Activated T-helper 1 cell treated with anti-CD3 and anti-CD28 coated beads, Interleukin-12 subunit alpha, Interleukin-12 subunit beta, Interleukin-2, Interleukin-4 antibody, amounts not matched to agents 30 ng/mL and 10 ng/mL and 1 ng/mL, durations not matched to agents 14 hours and 24 hours and 36 hours (primary cell): ENCODE results near the gene SMARCD3. TPM values are rescaled to one million over a fixed set of nuclear protein-coding genes. Genes with fewer than 3 reads are reported as not detected.
A peak's percentile ranks its signal among the peaks of the same experiment; 100 is the strongest.

Experiments
- DNase-seq: peaks from one replicate; pipeline ENCODE4 v3.0.0; 2021; ENCODE audit warnings: low spot score
- H3K27ac Mint-ChIP-seq: one replicate; pipeline ENCODE4 v1.8.0; 2021; ENCODE audit warnings: mild to moderate bottlenecking, mixed read lengths
- H3K27me3 Mint-ChIP-seq: one replicate; pipeline ENCODE4 v1.8.0; 2022; ENCODE audit warnings: mild to moderate bottlenecking, moderate library complexity, mixed read lengths; ENCODE audit not compliant: insufficient read depth
- H3K36me3 Mint-ChIP-seq: one replicate; pipeline ENCODE4 v1.8.0; 2021; ENCODE audit warnings: low read depth, mixed read lengths
- H3K4me1 Mint-ChIP-seq: one replicate; pipeline ENCODE4 v1.8.0; 2021; ENCODE audit warnings: low read depth, mixed read lengths
- H3K4me3 Mint-ChIP-seq: one replicate; pipeline ENCODE4 v1.8.0; 2021; ENCODE audit warnings: mild to moderate bottlenecking, moderate library complexity, mixed read lengths
- H3K9me3 Mint-ChIP-seq: one replicate; pipeline ENCODE4 v1.8.0; 2021; ENCODE audit warnings: mixed read lengths
- intact Hi-C: fragments of 100-400 bp; cut with micrococcal nuclease; formaldehyde crosslinking; loops from one replicate; pipeline ENCODE4 v1.15.1; 2024
- total RNA-seq: library from RNA; stranded (reverse); gene quantifications from 2 replicates; pipeline ENCODE4 v1.2.3, GENCODE V29; 2022

SMARCD3 gene
- total RNA-seq, 1 donor from 2014 or later: 2.4 TPM

DNA sequence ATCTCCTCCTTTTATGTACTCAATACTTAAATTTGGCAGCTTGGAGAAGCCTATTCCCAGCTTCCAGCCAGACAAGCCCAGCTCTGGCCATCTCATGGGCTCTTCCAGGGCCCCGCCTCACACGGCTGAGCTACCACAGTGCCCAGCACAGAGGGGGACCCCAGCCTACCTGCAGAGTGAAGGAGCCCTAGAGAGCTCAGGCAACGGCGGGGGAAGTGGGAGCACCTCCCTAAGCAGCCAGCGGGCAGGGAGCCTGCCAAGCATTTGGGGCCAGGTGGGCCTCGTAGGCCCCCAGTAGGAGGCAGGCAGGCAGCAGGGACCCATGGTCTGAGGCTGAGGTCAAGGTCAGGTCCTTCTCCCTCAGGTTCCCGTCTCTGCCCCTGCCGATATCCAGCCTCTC is 29.1 kb upstream of the SMARCD3 start:
- H3K4me3 Mint-ChIP-seq: peak overlapping the region; percentile 66
- no peak overlapping the region for H3K27ac Mint-ChIP-seq
- no peaks in the 10 kb centered on the region for H3K36me3 Mint-ChIP-seq
- no peaks in the 10 kb centered on the region for H3K9me3 Mint-ChIP-seq
- DNase-seq: no peak
- peaks cover 16% of the 10 kb centered on the region for H3K4me1 Mint-ChIP-seq
- intact Hi-C loops: loop anchor here (1.0 kb wide), 3 partner anchors 9 to 73 kb away; partner anchors contain the start of gene CHPF2
- H3K27me3 Mint-ChIP-seq: peaks cover 30% of the 10 kb centered on the region

DNA sequence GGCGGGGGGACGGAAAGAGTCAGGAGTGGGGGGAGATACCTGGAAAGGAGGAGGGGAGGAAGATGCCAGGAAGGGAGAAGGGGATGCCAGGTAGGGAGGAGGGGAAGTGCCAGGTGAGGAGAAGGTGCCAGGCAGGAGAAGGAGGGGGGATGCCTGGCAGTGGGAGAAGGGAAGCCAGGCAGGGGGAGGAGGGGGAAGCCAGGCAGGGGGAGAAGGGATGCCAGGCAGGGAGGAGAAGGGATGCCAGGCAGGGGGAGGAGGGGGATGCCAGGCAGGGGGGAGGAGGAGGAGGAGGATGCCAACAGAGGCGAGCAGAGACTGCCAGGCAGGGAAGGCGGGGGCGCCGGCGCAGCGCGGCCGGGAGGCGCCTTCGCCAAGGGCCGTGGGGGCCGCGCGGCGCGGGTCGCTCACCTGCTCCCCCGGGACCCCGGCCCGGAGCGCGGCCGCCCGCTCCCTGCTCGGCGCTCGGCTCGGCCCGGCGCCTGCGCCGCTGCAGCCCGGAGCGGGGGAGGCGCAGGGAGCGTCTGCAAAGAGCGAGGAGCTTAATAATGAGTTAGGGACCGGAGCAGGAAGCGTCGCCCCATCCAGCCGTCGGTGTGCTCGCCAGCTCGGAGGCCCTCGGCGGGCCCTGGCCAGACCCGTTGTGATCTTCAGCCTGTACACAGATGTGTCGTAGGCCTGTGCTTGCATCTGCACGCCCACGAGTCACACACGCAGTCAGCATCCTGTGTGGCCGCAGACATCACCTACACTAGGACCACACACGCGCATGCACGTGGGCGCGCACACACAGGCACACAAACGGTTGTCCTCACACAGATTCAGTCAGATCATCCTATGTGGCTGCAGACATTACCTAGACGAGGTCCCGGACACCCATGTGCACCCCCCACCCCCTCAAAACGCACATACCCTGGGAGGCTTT is 28.4 kb upstream of the SMARCD3 start:
- peak overlapping the region; percentile 82 for H3K27ac Mint-ChIP-seq
- H3K36me3 Mint-ChIP-seq: no peaks in the 10 kb centered on the region
- H3K4me1 Mint-ChIP-seq: peaks cover 22% of the 10 kb centered on the region
- H3K27me3 Mint-ChIP-seq: peaks cover 28% of the 10 kb centered on the region
- H3K4me3 Mint-ChIP-seq: peak overlapping the region; percentile 66
- intact Hi-C loops: loop anchor here (1.0 kb wide), 3 partner anchors 9 to 73 kb away; partner anchors contain the start of gene CHPF2
- H3K9me3 Mint-ChIP-seq: no peaks in the 10 kb centered on the region
- DNase-seq: peak; percentile 47

DNA sequence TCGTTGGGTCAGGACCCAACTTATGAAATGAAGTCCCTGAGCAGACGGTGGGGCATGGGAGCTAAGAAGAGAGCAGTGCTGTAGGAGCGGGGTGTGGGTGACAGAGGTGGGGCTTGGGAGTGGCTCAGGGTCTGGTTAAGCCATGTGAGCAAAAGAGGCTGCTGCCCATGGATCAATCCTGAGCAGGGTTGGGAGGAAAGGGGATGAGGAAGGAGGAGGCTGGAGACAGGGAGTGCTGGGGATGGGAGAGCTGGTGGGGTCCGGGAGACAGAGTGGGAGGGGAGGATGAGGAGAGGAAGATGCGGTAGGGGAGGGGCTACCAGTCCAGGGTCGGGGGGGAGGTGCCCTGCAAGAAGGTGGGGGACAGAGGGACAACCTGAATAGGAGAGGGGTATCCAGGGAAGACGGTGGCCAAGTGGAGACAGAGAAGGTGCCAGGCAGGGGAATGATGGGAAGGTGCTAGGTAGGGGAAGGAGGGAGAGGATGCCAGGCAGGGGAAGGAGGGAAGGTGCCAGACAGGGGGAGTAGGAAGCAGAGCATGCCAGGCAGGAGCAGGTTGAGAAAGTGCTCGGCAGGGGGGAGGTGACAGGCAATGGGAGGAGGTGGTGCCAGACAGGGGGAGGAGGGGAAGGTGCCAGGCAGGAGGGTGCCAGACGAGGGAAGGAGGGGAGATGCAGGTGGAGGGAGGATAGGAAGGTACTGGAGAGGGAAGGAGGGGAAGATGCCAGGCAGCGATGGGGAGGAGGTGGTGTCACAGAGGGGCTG is 27.5 kb upstream of the SMARCD3 start:
- no peak overlapping the region for H3K4me3 Mint-ChIP-seq
- peaks cover 22% of the 10 kb centered on the region for H3K4me1 Mint-ChIP-seq
- H3K9me3 Mint-ChIP-seq: no peaks in the 10 kb centered on the region
- peaks cover 22% of the 10 kb centered on the region for H3K27me3 Mint-ChIP-seq
- no peak for DNase-seq
- H3K36me3 Mint-ChIP-seq: no peaks in the 10 kb centered on the region
- intact Hi-C loops: no loop called here
- H3K27ac Mint-ChIP-seq: peak overlapping the region; percentile 67

DNA sequence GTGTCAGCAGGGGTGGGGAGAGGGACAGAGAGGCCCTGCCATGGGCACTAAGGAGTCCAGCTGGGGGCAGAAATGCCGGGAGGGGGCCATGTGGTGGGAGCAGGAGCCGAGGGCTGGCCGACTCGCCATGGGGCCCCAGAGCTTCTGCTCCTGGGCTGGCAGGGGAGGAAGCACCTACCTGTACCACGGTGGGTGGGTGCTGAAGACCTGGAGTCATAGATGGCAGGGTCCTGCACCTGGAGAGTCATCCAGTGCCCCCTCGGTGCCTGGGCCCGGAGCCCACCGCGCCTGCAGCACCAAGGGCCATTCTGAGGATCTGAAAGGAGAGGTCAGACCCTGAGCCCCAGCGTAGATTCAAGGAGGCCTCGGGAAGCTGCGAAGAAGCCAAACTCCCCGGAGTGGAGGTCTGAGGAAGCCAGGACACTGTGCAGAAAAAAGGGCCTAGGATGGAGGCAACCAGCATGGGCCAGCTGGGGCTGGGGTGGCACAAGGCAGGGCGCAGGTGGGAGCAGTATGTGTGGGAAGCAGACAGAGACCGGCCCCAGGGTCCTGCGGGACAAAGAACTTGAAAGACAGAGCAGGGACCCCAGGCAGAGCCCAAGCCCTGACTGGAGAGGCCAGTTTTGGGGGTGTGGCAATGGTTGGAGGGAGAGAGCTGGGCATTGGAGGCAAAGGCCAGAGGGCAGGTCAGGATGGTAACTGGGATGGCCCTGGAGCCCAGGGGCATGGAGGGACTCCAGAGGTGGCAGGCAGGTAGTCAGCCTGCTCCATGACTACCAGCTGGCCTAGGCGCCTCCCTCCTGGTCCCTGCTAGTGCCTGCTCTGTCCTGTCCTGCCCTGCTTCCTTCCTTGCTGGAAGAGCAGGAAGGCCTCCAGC is 26.7 kb upstream of the SMARCD3 start:
- peak overlapping the region; percentile 63 for H3K4me3 Mint-ChIP-seq
- H3K27ac Mint-ChIP-seq: no peak overlapping the region
- H3K36me3 Mint-ChIP-seq: no peaks in the 10 kb centered on the region
- H3K9me3 Mint-ChIP-seq: no peaks in the 10 kb centered on the region
- H3K4me1 Mint-ChIP-seq: peaks cover 22% of the 10 kb centered on the region
- intact Hi-C loops: no loop called here
- H3K27me3 Mint-ChIP-seq: peaks cover 22% of the 10 kb centered on the region
- DNase-seq: no peak

DNA sequence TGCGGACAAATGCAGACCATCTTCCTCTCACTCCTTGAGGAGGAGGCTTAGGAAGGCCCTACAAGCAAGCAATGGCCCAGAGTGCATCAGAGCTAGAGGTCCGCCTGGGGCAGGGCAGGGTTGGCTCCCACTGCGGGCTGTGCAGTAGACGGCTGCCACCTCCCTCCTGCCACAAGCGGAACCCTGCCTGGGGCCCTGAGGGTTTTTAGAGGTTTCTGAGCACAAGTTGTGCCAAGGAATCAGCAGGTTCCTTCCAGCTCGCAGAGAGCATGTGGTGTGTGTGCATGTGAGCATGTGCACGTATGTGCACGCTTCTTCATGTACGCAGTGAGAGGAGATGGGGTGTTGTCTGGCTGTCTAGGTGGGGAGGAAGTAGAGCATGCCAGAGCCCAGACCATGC is 25.9 kb upstream of the SMARCD3 start:
- H3K27ac Mint-ChIP-seq: no peak overlapping the region
- intact Hi-C loops: no loop called here
- H3K4me3 Mint-ChIP-seq: peak overlapping the region; percentile 16
- DNase-seq: no peak
- no peaks in the 10 kb centered on the region for H3K9me3 Mint-ChIP-seq
- peaks cover 22% of the 10 kb centered on the region for H3K4me1 Mint-ChIP-seq
- peaks cover 22% of the 10 kb centered on the region for H3K27me3 Mint-ChIP-seq
- H3K36me3 Mint-ChIP-seq: no peaks in the 10 kb centered on the region

DNA sequence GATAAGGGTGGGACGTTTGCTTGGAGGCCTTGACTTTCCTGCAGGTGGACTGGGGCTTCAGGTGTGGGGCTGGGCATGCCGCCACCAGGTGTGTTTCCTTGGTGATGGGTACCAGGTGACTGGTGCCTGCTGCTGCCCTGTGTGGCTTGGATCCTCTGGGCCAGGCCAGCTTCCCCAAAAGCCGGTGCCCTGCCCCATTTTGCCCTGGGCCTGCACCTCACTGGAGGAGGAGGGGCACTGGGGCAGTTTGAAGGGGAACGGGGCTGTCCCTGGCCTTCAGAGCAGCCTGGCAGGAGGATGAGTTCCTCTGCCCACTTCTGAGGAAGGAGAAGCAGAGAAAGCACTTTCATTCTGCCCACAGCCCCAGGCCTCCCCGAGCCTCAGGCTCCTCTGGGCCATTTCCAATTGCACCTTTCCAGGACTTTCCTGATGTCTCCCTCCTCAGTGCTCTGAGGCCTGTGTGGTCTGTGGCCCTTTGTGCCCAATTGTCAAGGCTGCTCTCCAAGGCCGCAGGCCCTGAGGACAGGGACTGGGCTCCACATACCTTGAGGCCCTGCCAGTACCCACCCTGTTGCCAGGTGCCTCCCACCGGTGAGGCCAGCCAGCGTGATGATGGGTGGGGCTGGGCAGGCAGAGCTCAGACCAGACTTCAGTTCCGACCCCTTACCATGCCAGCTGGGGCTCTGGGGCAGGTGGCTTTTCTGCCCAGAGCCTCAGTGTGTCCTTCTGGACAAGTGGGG is 25.3 kb upstream of the SMARCD3 start:
- no peaks in the 10 kb centered on the region for H3K9me3 Mint-ChIP-seq
- peaks cover 20% of the 10 kb centered on the region for H3K27me3 Mint-ChIP-seq
- no peaks in the 10 kb centered on the region for H3K36me3 Mint-ChIP-seq
- no peak overlapping the region for H3K27ac Mint-ChIP-seq
- peaks cover 22% of the 10 kb centered on the region for H3K4me1 Mint-ChIP-seq
- intact Hi-C loops: no loop called here
- no peak for DNase-seq
- no peak overlapping the region for H3K4me3 Mint-ChIP-seq

DNA sequence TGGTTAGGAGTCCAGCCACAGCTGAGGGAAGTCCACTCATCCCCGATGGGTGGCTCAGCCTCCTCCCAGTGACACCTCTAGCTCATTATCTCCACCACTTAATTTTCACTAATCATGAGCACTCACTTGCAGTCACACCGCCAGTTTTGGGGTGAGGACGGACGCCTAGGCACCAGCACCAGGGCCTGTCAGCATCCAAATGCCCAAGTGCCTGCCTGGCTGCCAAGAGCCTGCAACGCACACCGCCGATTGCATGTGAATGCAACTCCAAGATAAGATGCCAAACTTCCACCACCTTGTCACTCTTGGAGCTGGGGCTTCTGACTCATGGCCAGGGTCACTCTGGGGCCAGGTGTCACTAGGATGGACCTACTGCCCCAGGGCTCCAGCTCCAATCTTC is 24.4 kb upstream of the SMARCD3 start:
- Mint-ChIP-seq H3K36me3 (no peaks in the 10 kb centered on the region), H3K4me3 (no peak overlapping the region), H3K4me1 (peaks cover 22% of the 10 kb centered on the region), H3K27me3 (peaks cover 17% of the 10 kb centered on the region), H3K27ac (no peak overlapping the region), H3K9me3 (no peaks in the 10 kb centered on the region)
- DNase-seq: no peak
- intact Hi-C loops: no loop called here

DNA sequence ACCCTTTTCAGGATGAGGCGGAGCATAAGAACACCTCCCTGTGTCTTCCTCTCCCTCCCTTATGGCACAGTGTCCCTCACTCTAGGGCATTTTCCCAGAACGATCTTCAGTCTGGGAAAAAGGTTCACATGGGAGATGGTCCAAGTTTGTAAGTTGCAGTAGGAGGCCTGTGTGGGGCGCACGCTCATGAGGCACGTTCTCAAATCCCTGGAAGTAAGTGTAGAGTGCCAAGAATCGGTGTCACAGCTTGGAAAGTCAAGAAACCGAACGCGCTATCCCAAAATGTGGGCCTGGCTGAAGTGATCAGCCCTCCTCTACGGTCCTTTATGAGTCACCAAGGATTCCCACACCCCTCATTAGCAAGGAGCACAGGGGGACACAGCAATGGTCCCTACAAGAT is 23.9 kb upstream of the SMARCD3 start:
- DNase-seq: no peak
- peaks cover 13% of the 10 kb centered on the region for H3K27me3 Mint-ChIP-seq
- intact Hi-C loops: no loop called here
- H3K4me3 Mint-ChIP-seq: no peak overlapping the region
- H3K4me1 Mint-ChIP-seq: peaks cover 19% of the 10 kb centered on the region
- no peak overlapping the region for H3K27ac Mint-ChIP-seq
- H3K9me3 Mint-ChIP-seq: no peaks in the 10 kb centered on the region
- H3K36me3 Mint-ChIP-seq: no peaks in the 10 kb centered on the region

DNA sequence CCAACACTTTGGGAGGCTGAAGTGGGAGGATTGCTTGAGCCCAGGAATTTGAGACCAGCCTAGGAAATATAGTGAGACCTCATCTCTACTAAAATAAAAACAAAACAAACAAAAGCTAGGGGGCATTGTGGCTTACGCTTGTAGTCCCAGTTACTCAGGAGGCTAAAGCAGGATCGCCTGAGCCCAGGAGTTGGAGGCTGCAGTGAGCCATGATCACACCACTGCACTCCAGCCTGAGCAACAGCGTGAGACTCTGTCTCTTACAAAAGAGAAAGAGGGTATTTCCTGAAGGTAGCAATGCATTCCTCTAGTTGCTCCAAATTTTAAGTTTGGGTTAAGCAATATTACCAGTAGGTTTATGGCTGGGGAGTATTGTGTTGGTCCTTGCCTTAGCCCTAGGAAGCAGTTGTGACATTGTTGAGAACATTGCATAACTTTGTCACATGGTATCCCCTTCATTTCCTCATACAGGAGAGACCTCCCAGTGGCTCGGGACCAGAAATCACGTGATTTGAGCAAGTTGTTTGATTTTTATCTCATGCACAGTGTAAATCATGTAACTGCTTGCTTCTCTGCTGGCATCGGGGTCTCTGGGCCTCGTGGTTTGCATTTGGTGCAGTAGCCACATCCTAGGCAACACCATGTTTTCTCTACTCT is 23.3 kb upstream of the SMARCD3 start:
- Mint-ChIP-seq H3K36me3 (no peaks in the 10 kb centered on the region), H3K4me3 (no peak overlapping the region), H3K9me3 (no peaks in the 10 kb centered on the region), H3K4me1 (peaks cover 14% of the 10 kb centered on the region), H3K27ac (no peak overlapping the region), H3K27me3 (peaks cover 9% of the 10 kb centered on the region)
- intact Hi-C loops: no loop called here
- DNase-seq: no peak

DNA sequence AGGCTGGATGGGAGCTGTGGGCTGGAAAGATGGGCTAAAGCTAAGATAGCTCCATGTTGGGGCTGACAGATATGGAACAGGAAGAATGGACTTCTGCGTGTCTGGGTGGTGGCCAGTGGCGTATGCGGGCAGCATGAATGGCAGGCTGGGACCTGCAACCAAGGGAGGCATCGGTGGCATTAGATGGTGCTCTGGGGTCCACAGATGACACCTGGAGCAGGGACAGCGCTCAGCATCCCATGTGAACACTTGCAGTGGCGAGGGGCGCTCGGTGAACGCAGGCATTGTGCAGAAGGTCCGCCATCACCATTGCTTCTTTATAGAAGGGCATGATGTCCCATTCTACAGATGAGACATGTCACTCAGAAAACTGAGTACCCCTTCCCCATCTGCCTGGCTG is 21.0 kb upstream of the SMARCD3 start:
- DNase-seq: no peak
- intact Hi-C loops: no loop called here
- H3K4me1 Mint-ChIP-seq: peaks cover 6% of the 10 kb centered on the region
- H3K9me3 Mint-ChIP-seq: no peaks in the 10 kb centered on the region
- no peak overlapping the region for H3K27ac Mint-ChIP-seq
- no peak overlapping the region for H3K4me3 Mint-ChIP-seq
- peaks cover under 1% of the 10 kb centered on the region for H3K27me3 Mint-ChIP-seq
- H3K36me3 Mint-ChIP-seq: no peaks in the 10 kb centered on the region

DNA sequence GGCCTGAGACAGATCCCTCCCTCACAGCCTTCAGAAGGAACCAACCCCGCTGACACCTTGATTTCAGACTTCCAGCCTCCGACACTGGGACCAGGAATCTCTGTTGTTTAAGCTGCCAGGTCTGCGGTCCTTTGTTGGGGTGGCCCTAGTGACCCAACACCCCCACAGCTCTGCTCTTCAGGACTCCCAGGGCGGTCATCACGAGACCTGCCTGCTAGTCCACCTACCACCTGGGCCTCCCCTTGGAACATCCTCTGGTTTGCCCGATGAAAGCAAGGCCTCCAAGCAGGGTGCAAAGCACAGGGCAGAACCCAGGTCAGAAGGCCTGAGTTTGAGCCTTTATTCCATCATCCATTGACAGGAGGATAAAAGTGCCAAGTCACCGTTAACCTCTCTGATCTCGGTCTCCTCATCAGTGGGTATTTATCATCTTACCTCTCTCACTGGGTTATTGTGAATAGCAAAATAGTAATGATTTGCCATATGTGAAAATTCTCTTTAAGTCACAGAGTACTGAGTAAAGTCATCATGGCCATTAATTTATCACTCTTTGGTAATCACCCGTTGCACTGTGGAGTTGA is 16.9 kb upstream of the SMARCD3 start:
- no peak overlapping the region for H3K27ac Mint-ChIP-seq
- no peaks in the 10 kb centered on the region for H3K36me3 Mint-ChIP-seq
- H3K4me1 Mint-ChIP-seq: no peaks in the 10 kb centered on the region
- peaks cover 4% of the 10 kb centered on the region for H3K27me3 Mint-ChIP-seq
- H3K4me3 Mint-ChIP-seq: no peak overlapping the region
- H3K9me3 Mint-ChIP-seq: no peaks in the 10 kb centered on the region
- intact Hi-C loops: no loop called here
- no peak for DNase-seq
